Measurements from ENCODE around the gene DMAP1. TPM values are rescaled to one million over a fixed set of nuclear protein-coding genes. Genes with fewer than 3 reads are reported as not detected.

Gene DMAP1
- total RNA-seq, 1 experiment from 2014 or later, result 52.9 TPM

- DNase-seq (ENCODE audit: low read depth, low spot score) (no peak), ATAC-seq (no peak)
- Histone ChIP-seq H3K4me3 (ENCODE audit: low read depth in 2 of 2, low read length in 2 of 2) (no peak overlapping the region), H3K27me3 (ENCODE audit: control insufficient read depth, insufficient read depth, low read length) (no peaks in the 10 kb centered on the region), H3K9me3 (ENCODE audit: control insufficient read depth, insufficient read depth, low read depth, low read length) (no peaks in the 10 kb centered on the region), H3K4me1 (ENCODE audit: control insufficient read depth, insufficient read depth, low read length) (no peaks in the 10 kb centered on the region), H3K27ac (ENCODE audit: low read length) (no peak overlapping the region), H3K36me3 (ENCODE audit: control insufficient read depth, insufficient read depth, low read length) (no peaks in the 10 kb centered on the region)
- in situ Hi-C loops (cut with HindIII; ENCODE audit: low pct_unique_long_range_greater_than_20kb, low sequenced_read_pairs), result no loop called here
- ChIA-PET CTCF (no interaction called here), POLR2A (interaction anchor here (0.6 kb wide), 2 partner anchors 24 to 251 kb away, joined by 3 read pairs; no protein-coding TSS in a partner anchor)
- BruUV-seq (replicated peaks), result no TSS peak
- intact Hi-C loops (cut with micrococcal nuclease; ENCODE audit: unreplicated experiment), result no loop called here
- TF ChIP-seq, protein P1, sequence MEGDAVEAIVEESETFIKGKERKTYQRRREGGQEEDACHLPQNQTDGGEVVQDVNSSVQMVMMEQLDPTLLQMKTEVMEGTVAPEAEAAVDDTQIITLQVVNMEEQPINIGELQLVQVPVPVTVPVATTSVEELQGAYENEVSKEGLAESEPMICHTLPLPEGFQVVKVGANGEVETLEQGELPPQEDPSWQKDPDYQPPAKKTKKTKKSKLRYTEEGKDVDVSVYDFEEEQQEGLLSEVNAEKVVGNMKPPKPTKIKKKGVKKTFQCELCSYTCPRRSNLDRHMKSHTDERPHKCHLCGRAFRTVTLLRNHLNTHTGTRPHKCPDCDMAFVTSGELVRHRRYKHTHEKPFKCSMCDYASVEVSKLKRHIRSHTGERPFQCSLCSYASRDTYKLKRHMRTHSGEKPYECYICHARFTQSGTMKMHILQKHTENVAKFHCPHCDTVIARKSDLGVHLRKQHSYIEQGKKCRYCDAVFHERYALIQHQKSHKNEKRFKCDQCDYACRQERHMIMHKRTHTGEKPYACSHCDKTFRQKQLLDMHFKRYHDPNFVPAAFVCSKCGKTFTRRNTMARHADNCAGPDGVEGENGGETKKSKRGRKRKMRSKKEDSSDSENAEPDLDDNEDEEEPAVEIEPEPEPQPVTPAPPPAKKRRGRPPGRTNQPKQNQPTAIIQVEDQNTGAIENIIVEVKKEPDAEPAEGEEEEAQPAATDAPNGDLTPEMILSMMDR (IDR thresholded peaks at IDR 0.05), result no peak
- TF ChIP-seq TCF7L2 (IDR thresholded peaks at IDR 0.05; ENCODE audit: low read depth, low read length), result no peak
- TF ChIP-seq POLR2AphosphoS5 (IDR thresholded peaks at IDR 0.05; ENCODE audit: low read depth, low read length), result no peak
- TF ChIP-seq SIN3A (IDR thresholded peaks at IDR 0.05; ENCODE audit: borderline replicate concordance, insufficient read depth, low read depth, low read length), result no peak
- TF ChIP-seq, protein P2, sequence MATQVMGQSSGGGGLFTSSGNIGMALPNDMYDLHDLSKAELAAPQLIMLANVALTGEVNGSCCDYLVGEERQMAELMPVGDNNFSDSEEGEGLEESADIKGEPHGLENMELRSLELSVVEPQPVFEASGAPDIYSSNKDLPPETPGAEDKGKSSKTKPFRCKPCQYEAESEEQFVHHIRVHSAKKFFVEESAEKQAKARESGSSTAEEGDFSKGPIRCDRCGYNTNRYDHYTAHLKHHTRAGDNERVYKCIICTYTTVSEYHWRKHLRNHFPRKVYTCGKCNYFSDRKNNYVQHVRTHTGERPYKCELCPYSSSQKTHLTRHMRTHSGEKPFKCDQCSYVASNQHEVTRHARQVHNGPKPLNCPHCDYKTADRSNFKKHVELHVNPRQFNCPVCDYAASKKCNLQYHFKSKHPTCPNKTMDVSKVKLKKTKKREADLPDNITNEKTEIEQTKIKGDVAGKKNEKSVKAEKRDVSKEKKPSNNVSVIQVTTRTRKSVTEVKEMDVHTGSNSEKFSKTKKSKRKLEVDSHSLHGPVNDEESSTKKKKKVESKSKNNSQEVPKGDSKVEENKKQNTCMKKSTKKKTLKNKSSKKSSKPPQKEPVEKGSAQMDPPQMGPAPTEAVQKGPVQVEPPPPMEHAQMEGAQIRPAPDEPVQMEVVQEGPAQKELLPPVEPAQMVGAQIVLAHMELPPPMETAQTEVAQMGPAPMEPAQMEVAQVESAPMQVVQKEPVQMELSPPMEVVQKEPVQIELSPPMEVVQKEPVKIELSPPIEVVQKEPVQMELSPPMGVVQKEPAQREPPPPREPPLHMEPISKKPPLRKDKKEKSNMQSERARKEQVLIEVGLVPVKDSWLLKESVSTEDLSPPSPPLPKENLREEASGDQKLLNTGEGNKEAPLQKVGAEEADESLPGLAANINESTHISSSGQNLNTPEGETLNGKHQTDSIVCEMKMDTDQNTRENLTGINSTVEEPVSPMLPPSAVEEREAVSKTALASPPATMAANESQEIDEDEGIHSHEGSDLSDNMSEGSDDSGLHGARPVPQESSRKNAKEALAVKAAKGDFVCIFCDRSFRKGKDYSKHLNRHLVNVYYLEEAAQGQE (IDR thresholded peaks at IDR 0.05; ENCODE audit: insufficient read depth in 1 of 2, low read depth in 2 of 2, low read length in 1 of 2), result no peak
Observed at GRCh38 chr1:44256762-44257554, 43.7 kb downstream of the DMAP1 start.

- intact Hi-C loops (cut with micrococcal nuclease; ENCODE audit: unreplicated experiment), result no loop called here
- no peak for ATAC-seq
Observed at GRCh38 chr1:44259090-44259489, 45.8 kb downstream of the DMAP1 start.

More at GRCh38 chr1:44259090-44259489, 45.8 kb downstream of the DMAP1 start:
- no peak overlapping the region for H3K27ac ChIP-seq (ENCODE audit: low read length)
- in situ Hi-C loops (cut with HindIII; ENCODE audit: low pct_unique_long_range_greater_than_20kb, low sequenced_read_pairs), result no loop called here
- no peak for DNase-seq (ENCODE audit: low read depth, low spot score)
- H3K9me3 ChIP-seq (ENCODE audit: control insufficient read depth, insufficient read depth, low read depth, low read length), result no peaks in the 10 kb centered on the region
- H3K36me3 ChIP-seq (ENCODE audit: control insufficient read depth, insufficient read depth, low read length), result no peaks in the 10 kb centered on the region
- ChIA-PET CTCF (no interaction called here), POLR2A (no interaction called here)
- H3K4me3 ChIP-seq (ENCODE audit: low read depth in 2 of 2, low read length in 2 of 2), result no peak overlapping the region
- no peaks in the 10 kb centered on the region for H3K27me3 ChIP-seq (ENCODE audit: control insufficient read depth, insufficient read depth, low read length)
- no TSS peak for BruUV-seq (replicated peaks)
- TF ChIP-seq, protein P1 (IDR thresholded peaks at IDR 0.05), result no peak
- TF ChIP-seq TCF7L2 (IDR thresholded peaks at IDR 0.05; ENCODE audit: low read depth, low read length) (no peak), POLR2AphosphoS5 (IDR thresholded peaks at IDR 0.05; ENCODE audit: low read depth, low read length) (no peak), SIN3A (IDR thresholded peaks at IDR 0.05; ENCODE audit: borderline replicate concordance, insufficient read depth, low read depth, low read length) (no peak)
- TF ChIP-seq, protein P2 (IDR thresholded peaks at IDR 0.05; ENCODE audit: insufficient read depth in 1 of 2, low read depth in 2 of 2, low read length in 1 of 2), result no peak
- H3K4me1 ChIP-seq (ENCODE audit: control insufficient read depth, insufficient read depth, low read length), result no peaks in the 10 kb centered on the region

All from Panc1 (cell line).